ENCODE results near the gene PCSK7.

- TF ChIP-seq SUZ12 (IDR thresholded peaks at IDR 0.05) (no peak), NFRKB (IDR thresholded peaks at IDR 0.05) (no peak), HDGF (IDR thresholded peaks at IDR 0.05; ENCODE audit: borderline replicate concordance) (no peak), FOXM1 (IDR thresholded peaks at IDR 0.05; ENCODE audit: borderline replicate concordance) (no peak), ZNF384 (IDR thresholded peaks at IDR 0.05) (no peak), TARDBP (IDR thresholded peaks at IDR 0.05) (no peak), L3MBTL2 (conservative IDR thresholded peaks at IDR 0.05) (no peak), ARNT (IDR thresholded peaks at IDR 0.05) (no peak)
Observed at GRCh38 chr11:117278347-117278746, 46.5 kb upstream of the PCSK7 start.
